Endothelial cell of umbilical vein (primary cell): ENCODE measurements around the gene SOX8. TPM values are rescaled to one million over a fixed set of nuclear protein-coding genes. Genes with fewer than 3 reads are reported as not detected.

Experiments
- Bru-seq: library from RNA; stranded (reverse); fragments of 400-500 nt; gene quantifications from one replicate; lab custom pipeline; 2021; lab: Mats Ljungman, UMichigan
- BruChase-seq, 2 experiments: library from RNA; stranded (reverse); fragments of 400-500 nt; gene quantifications; one replicate each; lab custom pipeline; 2021; lab: Mats Ljungman, UMichigan
- BruUV-seq: library from RNA; stranded (reverse); fragments of 400-500 nt; replicated peaks from 2 replicates; lab custom pipeline; 2021; lab: Mats Ljungman, UMichigan
- CTCF ChIA-PET: fragments of 300-600, 350-600 bp; sonication (Branson Sonifier 250); formaldehyde crosslinking; loops from one replicate; lab custom pipeline; 2021; ENCODE audit warnings: antibody characterized with exemption, inconsistent platforms; lab: Charles Lee
- POLR2A ChIA-PET: fragments of 300-600, 350-600 bp; sonication (Branson Sonifier 250); formaldehyde crosslinking; loops from one replicate; lab custom pipeline; 2021; ENCODE audit warnings: antibody characterized with exemption, inconsistent platforms; lab: Charles Lee
- DNase-seq: peaks from one replicate; pipeline ENCODE4 v3.0.0-alpha.2; 2011; ENCODE audit warnings: low read depth, low spot score
- FAIRE-seq: peaks from 2 replicates; lab custom pipeline; 2011; peaks lifted over from hg19 to GRCh38; lab: Jason Lieb, UNC
- H2AFZ ChIP-seq: 2 replicates; pipeline ENCODE4 v1.6.0; 2012; ENCODE audit warnings: low read depth, low read length, control low read depth, inconsistent platforms
- H3K27ac ChIP-seq: 2 replicates; pipeline ENCODE4 v1.5.1; 2011; ENCODE audit warnings: low read depth, mild to moderate bottlenecking, control low read depth, low read length, moderate library complexity; ENCODE audit not compliant: insufficient read depth
- H3K27me3 ChIP-seq, 2 experiments: 2 replicates each; pipeline versions ENCODE4 v1.6.0 to v1.6.1; 2011; ENCODE audit warnings: low read length in 2 of 2, mixed read lengths in 1 of 2; ENCODE audit not compliant: control insufficient read depth in 2 of 2, insufficient read depth in 2 of 2
- H3K36me3 ChIP-seq, 2 experiments: 2 replicates in 1 of 2; 3 replicates in 1 of 2; pipeline ENCODE4 v1.5.1; 2011; ENCODE audit warnings: low read length in 2 of 2, mild to moderate bottlenecking in 1 of 2, moderate library complexity in 1 of 2; ENCODE audit not compliant: control insufficient read depth in 2 of 2, insufficient read depth in 2 of 2; ENCODE audit errors: extremely low read depth in 1 of 2
- H3K4me1 ChIP-seq: 3 replicates; pipeline ENCODE4 v1.5.1; 2011; ENCODE audit warnings: mild to moderate bottlenecking, low read length; ENCODE audit not compliant: control insufficient read depth, insufficient read depth; ENCODE audit errors: extremely low read depth
- H3K4me2 ChIP-seq: 2 replicates; pipeline ENCODE4 v1.6.1; 2011; ENCODE audit warnings: low read length, control low read depth, mixed read lengths; ENCODE audit not compliant: insufficient read depth
- H3K4me3 ChIP-seq, 3 experiments: fragments of 200-600 bp in 1 of 3; sonication (generic), shearing (Covaris generic) in 1 of 3; replicated peaks in 1 of 3; 2 replicates each; pipeline ENCODE4 v1.5.1; 2011 to 2016; ENCODE audit warnings: control low read depth in 3 of 3, low read length in 3 of 3, mild to moderate bottlenecking in 2 of 3, inconsistent platforms in 1 of 3, low read depth in 1 of 3, moderate library complexity in 1 of 3; ENCODE audit not compliant: insufficient read depth in 1 of 3
- H3K79me2 ChIP-seq: 2 replicates; pipeline ENCODE4 v1.6.0; 2012; ENCODE audit warnings: low read length, inconsistent platforms; ENCODE audit not compliant: control insufficient read depth, insufficient read depth
- H3K9ac ChIP-seq: replicated peaks from 2 replicates; pipeline ENCODE3; 2011; ENCODE audit warnings: low read length, control low read depth; ENCODE audit not compliant: insufficient read depth; ENCODE audit errors: extremely low read depth
- H3K9me1 ChIP-seq: replicated peaks from 3 replicates; pipeline ENCODE4 v1.6.0; 2011; ENCODE audit warnings: mild to moderate bottlenecking, low read length; ENCODE audit not compliant: control insufficient read depth, insufficient read depth; ENCODE audit errors: extremely low read depth
- H3K9me3 ChIP-seq: replicated peaks from 2 replicates; pipeline ENCODE4 v1.5.1; 2012; ENCODE audit warnings: low read length, inconsistent platforms; ENCODE audit not compliant: control insufficient read depth, insufficient read depth
- H4K20me1 ChIP-seq: replicated peaks from 2 replicates; pipeline ENCODE3; 2011; ENCODE audit warnings: mild to moderate bottlenecking, low read length; ENCODE audit not compliant: control insufficient read depth, insufficient read depth; ENCODE audit errors: extremely low read depth
- EZH2 ChIP-seq: IDR thresholded peaks from 2 replicates; pipeline ENCODE4 v1.6.1; 2012; ENCODE audit warnings: borderline replicate concordance, low read depth, mild to moderate bottlenecking, moderate library complexity, low read length, inconsistent platforms; ENCODE audit not compliant: severe bottlenecking
- FOS ChIP-seq: IDR thresholded peaks from 2 replicates; pipeline ENCODE4 v1.6.1; 2011; ENCODE audit warnings: mild to moderate bottlenecking, low read length, moderate library complexity, borderline replicate concordance; ENCODE audit not compliant: insufficient read depth
- GATA2 ChIP-seq: IDR thresholded peaks from 2 replicates; pipeline ENCODE4 v1.7.0; 2011; ENCODE audit warnings: low read depth, mild to moderate bottlenecking, moderate library complexity, mixed read lengths, low read length; ENCODE audit not compliant: insufficient read length, insufficient read depth
- JUN ChIP-seq: IDR thresholded peaks from 2 replicates; pipeline ENCODE4 v1.6.1; 2011; ENCODE audit warnings: borderline replicate concordance, low read depth; ENCODE audit not compliant: insufficient read length, insufficient read depth
- MYC ChIP-seq: IDR thresholded peaks from one replicate; pipeline ENCODE4 v1.6.1; 2011; ENCODE audit warnings: mild to moderate bottlenecking, low read depth, low read length
- POLR2A ChIP-seq: IDR thresholded peaks from 2 replicates; pipeline ENCODE4 v1.6.1; 2012; ENCODE audit warnings: low read depth, mild to moderate bottlenecking, control low read depth, low read length
- POLR2AphosphoS5 ChIP-seq: IDR thresholded peaks from 2 replicates; pipeline ENCODE4 v1.6.1; 2012; ENCODE audit warnings: low read depth, mild to moderate bottlenecking, control low read depth, low read length, moderate library complexity; ENCODE audit not compliant: insufficient read depth
- dilution Hi-C: fragments of 300-500 bp; cut with MboI; formaldehyde crosslinking; loops from one replicate; pipeline ENCODE4 v1.15.0; 2019; ENCODE audit warnings: low sequenced_read_pairs; ENCODE audit not compliant: extremely low pct_ligation_motif_present
- intact Hi-C: fragments of 100-400 bp; cut with micrococcal nuclease; formaldehyde crosslinking; loops from one replicate; pipeline ENCODE4 v1.10.0; 2022
- long read RNA-seq: library from polyadenylated mRNA; stranded (forward); transcript quantifications from one replicate; pipeline ENCODE4 v2.0.0, GENCODE V29; 2021
- polyA minus RNA-seq, 3 experiments: library from RNA; depleted of rRNA, polyadenylated mRNA; stranded (reverse); fragments of >200 nt; gene quantifications; 1 replicate in 1 of 3; 2 replicates in 2 of 3; pipeline ENCODE4 v1.2.3, GENCODE V29; 2011
- polyA plus RNA-seq, 4 experiments: library from polyadenylated mRNA; depleted of rRNA in 3 of 4; stranded (reverse) in 3 of 4; unstranded in 1 of 4; fragments of >200 nt; gene quantifications; 2 replicates each; pipeline versions ENCODE4 v1.2.1 to v1.2.3, GENCODE V29; 2011 to 2012; ENCODE audit warnings: missing spikeins in 1 of 4
- total RNA-seq: library from RNA; stranded (reverse); gene quantifications from 2 replicates; pipeline ENCODE4 v1.2.3, GENCODE V29; 2021
- TF ChIP-seq, protein P1 (sequence below), 2 donors: IDR thresholded peaks; 1 replicate in 1 of 2; 2 replicates in 1 of 2; pipeline ENCODE4 v1.5.1; 2011; ENCODE audit warnings: low read length in 2 of 2, mild to moderate bottlenecking in 2 of 2, moderate library complexity in 2 of 2, control low read depth in 1 of 2, inconsistent platforms in 1 of 2, low read depth in 1 of 2; ENCODE audit not compliant: insufficient read depth in 1 of 2; ENCODE audit errors: extremely low read depth in 1 of 2
- TF ChIP-seq, protein P2 (sequence below): IDR thresholded peaks from 2 replicates; pipeline ENCODE4 v1.6.1; 2011; ENCODE audit not compliant: insufficient read depth, insufficient read length

Gene SOX8
- total RNA-seq = 0.42 and 0.53 TPM in 2 replicates
- 0.52 and 0.72 TPM in 2 replicates for polyA plus RNA-seq
- polyA plus RNA-seq (2011; cell fraction: cytosol; rRNA removed) = 0.35 and 0.37 TPM in 2 replicates
- polyA plus RNA-seq (2011; cell fraction: nucleus; rRNA removed) = 3.1 and 3.3 TPM in 2 replicates
- 0.29 and 0.45 TPM in 2 replicates for polyA plus RNA-seq (2012)
- 0.17 and 0.25 TPM in 2 replicates for polyA minus RNA-seq
- polyA minus RNA-seq (2011; cell fraction: cytosol; rRNA and poly(A)+ RNA removed) = not detected
- 0.24 and 0.53 TPM in 2 replicates for polyA minus RNA-seq (2011; cell fraction: nucleus; rRNA and poly(A)+ RNA removed)
- Bru-seq, nascent RNA = percentile 19 among the genes with signal in this experiment
- percentile 29 among the genes with signal in this experiment for BruChase-seq, experiment 1, labeled RNA remaining after a 6-hour chase
- percentile 12 among the genes with signal in this experiment for BruChase-seq, experiment 2, labeled RNA remaining after a 2-hour chase
- long read RNA-seq = 0 reads

DNA sequence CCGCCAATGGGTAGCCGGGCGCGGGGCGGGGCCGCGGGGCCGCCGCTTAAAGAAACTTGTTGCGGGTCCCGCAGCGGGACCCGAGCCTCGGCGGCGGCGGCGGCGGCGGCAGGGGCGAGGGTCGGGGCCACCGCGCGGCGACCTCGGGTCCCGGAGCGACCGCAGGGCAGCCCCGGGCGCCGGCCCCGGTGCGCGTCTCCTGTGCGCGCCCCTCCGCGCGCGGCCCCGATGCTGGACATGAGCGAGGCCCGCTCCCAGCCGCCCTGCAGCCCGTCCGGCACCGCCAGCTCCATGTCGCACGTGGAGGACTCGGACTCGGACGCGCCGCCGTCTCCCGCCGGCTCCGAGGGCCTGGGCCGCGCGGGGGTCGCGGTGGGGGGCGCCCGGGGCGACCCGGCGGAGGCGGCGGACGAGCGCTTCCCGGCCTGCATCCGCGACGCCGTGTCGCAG lies at the start of gene SOX8:
TSS of gene SOX8 (plus strand) at position 76 of the 450 bp plus-strand sequence. CDS start at position 229, 153 bp downstream.
- CTCF ChIA-PET = interaction anchor here (0.6 to 3.1 kb wide), 5 partner anchors 8 to 38 kb away, joined by 3 to 13 read pairs (median 5); no protein-coding TSS in a partner anchor

More for the DNA sequence above, at the start of gene SOX8:
- H3K9me1 ChIP-seq = no peaks in the 10 kb centered on the region
- no TSS peak for BruUV-seq
- no peak within 1 kb of the TSS for H3K9ac ChIP-seq
- intact Hi-C loops (loop anchor here (2.0 kb wide), 1 partner anchor 15 kb away; no protein-coding TSS in a partner anchor), dilution Hi-C loops (no loop called here)
- no peaks in the 10 kb centered on the region for H3K9me3 ChIP-seq
- no peak for DNase-seq
- peaks cover 4% of the 10 kb centered on the region for H3K4me1 ChIP-seq
- H3K4me3 ChIP-seq = peak within 1 kb of the TSS; percentile 28 to 45 (median 45)
- H4K20me1 ChIP-seq = no peaks in the 10 kb centered on the region
- POLR2A ChIA-PET = interaction anchor here (0.7 kb wide), 1 partner anchor 11 kb away, joined by 3 read pairs; the partner anchor contains the start of gene LMF1
- H3K27ac ChIP-seq = no peak within 1 kb of the TSS
- H3K79me2 ChIP-seq = no peaks in the 10 kb centered on the region
- H3K4me2 ChIP-seq = peak within 1 kb of the TSS; percentile 63
- FAIRE-seq = no peak
- H2AFZ ChIP-seq = peak within 1 kb of the TSS; percentile 77
- no peaks in the 10 kb centered on the region for H3K36me3 ChIP-seq
- TF ChIP-seq POLR2A (no peak), POLR2AphosphoS5 (no peak), JUN (no peak), MYC (no peak), EZH2 (no peak), GATA2 (no peak), FOS (no peak)
- TF ChIP-seq, protein P1, sequence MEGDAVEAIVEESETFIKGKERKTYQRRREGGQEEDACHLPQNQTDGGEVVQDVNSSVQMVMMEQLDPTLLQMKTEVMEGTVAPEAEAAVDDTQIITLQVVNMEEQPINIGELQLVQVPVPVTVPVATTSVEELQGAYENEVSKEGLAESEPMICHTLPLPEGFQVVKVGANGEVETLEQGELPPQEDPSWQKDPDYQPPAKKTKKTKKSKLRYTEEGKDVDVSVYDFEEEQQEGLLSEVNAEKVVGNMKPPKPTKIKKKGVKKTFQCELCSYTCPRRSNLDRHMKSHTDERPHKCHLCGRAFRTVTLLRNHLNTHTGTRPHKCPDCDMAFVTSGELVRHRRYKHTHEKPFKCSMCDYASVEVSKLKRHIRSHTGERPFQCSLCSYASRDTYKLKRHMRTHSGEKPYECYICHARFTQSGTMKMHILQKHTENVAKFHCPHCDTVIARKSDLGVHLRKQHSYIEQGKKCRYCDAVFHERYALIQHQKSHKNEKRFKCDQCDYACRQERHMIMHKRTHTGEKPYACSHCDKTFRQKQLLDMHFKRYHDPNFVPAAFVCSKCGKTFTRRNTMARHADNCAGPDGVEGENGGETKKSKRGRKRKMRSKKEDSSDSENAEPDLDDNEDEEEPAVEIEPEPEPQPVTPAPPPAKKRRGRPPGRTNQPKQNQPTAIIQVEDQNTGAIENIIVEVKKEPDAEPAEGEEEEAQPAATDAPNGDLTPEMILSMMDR (IDR thresholded peaks at IDR 0.05; ENCODE audit: extremely low read depth in 1 of 2, insufficient read depth in 1 of 2, low read depth in 1 of 2, low read length in 2 of 2) = no peak
- TF ChIP-seq, protein P2, sequence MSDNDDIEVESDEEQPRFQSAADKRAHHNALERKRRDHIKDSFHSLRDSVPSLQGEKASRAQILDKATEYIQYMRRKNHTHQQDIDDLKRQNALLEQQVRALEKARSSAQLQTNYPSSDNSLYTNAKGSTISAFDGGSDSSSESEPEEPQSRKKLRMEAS = no peak
- peaks cover 8 to 20% of the 10 kb centered on the region in 2 experiments for H3K27me3 ChIP-seq
